ENCODE data around the gene SDF4.

The SDF4 gene

GRCh38 chr1:1228187-1228586 lies 3.6 kb downstream of the SDF4 start:
- H2AFZ ChIP-seq (ENCODE audit: low read depth, low read length) = no peak overlapping the region
- no peak overlapping the region for H3K9ac ChIP-seq (ENCODE audit: low read length)
- H3K4me3 ChIP-seq (ENCODE audit: low read length) = no peak overlapping the region
- no peak overlapping the region for H3K27ac ChIP-seq (ENCODE audit: low read length)
- H3K36me3 ChIP-seq (replicated peaks; ENCODE audit: low read depth, low read length) = peaks cover 38% of the 10 kb centered on the region
- H3K27me3 ChIP-seq (ENCODE audit: low read depth, low read length) = no peaks in the 10 kb centered on the region
- TF ChIP-seq, protein P1, sequence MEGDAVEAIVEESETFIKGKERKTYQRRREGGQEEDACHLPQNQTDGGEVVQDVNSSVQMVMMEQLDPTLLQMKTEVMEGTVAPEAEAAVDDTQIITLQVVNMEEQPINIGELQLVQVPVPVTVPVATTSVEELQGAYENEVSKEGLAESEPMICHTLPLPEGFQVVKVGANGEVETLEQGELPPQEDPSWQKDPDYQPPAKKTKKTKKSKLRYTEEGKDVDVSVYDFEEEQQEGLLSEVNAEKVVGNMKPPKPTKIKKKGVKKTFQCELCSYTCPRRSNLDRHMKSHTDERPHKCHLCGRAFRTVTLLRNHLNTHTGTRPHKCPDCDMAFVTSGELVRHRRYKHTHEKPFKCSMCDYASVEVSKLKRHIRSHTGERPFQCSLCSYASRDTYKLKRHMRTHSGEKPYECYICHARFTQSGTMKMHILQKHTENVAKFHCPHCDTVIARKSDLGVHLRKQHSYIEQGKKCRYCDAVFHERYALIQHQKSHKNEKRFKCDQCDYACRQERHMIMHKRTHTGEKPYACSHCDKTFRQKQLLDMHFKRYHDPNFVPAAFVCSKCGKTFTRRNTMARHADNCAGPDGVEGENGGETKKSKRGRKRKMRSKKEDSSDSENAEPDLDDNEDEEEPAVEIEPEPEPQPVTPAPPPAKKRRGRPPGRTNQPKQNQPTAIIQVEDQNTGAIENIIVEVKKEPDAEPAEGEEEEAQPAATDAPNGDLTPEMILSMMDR (IDR thresholded peaks at IDR 0.05; ENCODE audit: low read depth, low read length) = no peak
- no peak overlapping the region for H3K4me2 ChIP-seq (ENCODE audit: low read length)
- H3K9me3 ChIP-seq (ENCODE audit: insufficient read depth, low read length) = no peaks in the 10 kb centered on the region
- H3K4me1 ChIP-seq (ENCODE audit: low read length) = peaks cover 13% of the 10 kb centered on the region
- peaks cover 82% of the 10 kb centered on the region for H3K79me2 ChIP-seq (ENCODE audit: low read length)
- 0 out of 2 replicates have a peak, but pooled peaks cover 2% of the 10 kb centered on the region for H4K20me1 ChIP-seq (ENCODE audit: insufficient read depth, low read length)

DNA sequence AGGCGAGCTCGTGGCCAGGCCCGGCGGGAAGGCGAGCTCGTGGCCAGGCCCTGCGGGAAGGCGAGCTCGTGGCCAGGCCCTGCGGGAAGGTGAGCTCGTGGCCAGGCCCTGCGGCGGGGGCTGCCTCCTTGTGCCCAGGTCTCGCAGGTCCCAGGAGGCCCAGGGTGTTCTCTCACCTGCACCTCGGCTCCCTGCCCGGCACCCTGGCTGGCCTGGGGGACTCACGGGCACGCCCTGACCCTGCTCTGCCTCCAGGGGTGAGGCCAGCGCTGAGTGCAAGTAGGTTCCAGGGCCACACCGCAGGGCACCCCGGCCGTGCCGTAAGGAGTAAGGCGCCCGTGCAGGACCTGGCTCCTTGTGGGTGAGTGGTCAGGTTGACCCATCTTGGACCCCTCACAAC lies 4.4 kb downstream of the SDF4 start:
- H3K79me2 ChIP-seq (ENCODE audit: low read length) = peaks cover 74% of the 10 kb centered on the region
- no peak overlapping the region for H3K4me2 ChIP-seq (ENCODE audit: low read length)
- no peaks in the 10 kb centered on the region for H3K27me3 ChIP-seq (ENCODE audit: low read depth, low read length)
- peaks cover 8% of the 10 kb centered on the region; the same call in 1 of the 2 replicates for H3K4me1 ChIP-seq (ENCODE audit: low read length)
- no peak overlapping the region for H3K4me3 ChIP-seq (ENCODE audit: low read length)
- no peak overlapping the region for H3K9ac ChIP-seq (ENCODE audit: low read length)
- H2AFZ ChIP-seq (ENCODE audit: low read depth, low read length) = no peak overlapping the region
- H3K36me3 ChIP-seq (replicated peaks; ENCODE audit: low read depth, low read length) = peaks cover 41% of the 10 kb centered on the region
- no peak overlapping the region for H3K27ac ChIP-seq (ENCODE audit: low read length)
- no peaks in the 10 kb centered on the region for H3K9me3 ChIP-seq (ENCODE audit: insufficient read depth, low read length)
- 0 out of 2 replicates have a peak, but pooled peaks cover 2% of the 10 kb centered on the region for H4K20me1 ChIP-seq (ENCODE audit: insufficient read depth, low read length)
- TF ChIP-seq, protein P1 (IDR thresholded peaks at IDR 0.05; ENCODE audit: low read depth, low read length) = no peak
- TF ChIP-seq EZH2phosphoT487 (IDR thresholded peaks at IDR 0.05; ENCODE audit: low read depth) = no peak

DNA sequence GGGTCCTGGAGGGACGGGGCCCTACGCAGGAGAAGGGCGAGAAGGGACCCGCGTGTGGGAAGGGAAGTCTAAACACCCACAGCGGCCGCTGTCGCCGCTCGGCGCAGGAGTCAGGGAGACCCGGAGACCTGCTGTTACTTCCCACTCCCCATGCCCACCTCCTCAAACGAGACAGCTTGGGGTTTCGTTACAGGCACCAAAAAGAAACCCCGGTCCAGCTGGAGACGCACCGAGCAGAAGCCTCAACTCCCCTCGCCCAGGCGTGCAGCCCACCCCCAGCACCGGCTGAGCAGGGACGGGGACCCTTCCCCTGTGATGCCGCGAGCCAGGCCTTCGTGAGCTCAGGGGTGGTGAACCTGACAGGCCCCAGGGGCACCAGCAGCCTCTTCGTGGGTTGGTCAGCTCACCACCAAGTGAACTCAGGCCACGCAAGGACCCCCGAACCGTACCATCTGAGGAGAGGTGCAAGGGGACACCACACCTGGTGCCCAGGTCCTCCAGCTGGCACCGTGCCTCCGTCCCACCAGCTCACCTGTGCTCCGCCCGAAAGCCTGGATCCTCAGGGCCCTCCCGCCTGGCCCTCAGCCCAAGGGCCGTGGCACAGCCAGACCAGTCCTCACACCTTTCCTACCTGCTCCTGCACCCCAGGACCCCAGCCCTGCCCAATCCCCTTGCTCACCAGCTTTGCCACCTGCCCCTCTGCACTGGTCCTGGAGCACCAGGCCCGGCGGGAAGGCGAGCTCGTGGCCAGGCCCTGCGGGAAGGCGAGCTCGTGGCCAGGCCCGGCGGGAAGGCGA lies 5.0 kb downstream of the SDF4 start:
- TF ChIP-seq EZH2phosphoT487 (IDR thresholded peaks at IDR 0.05; ENCODE audit: low read depth) = no peak
- TF ChIP-seq, protein P1 (IDR thresholded peaks at IDR 0.05; ENCODE audit: low read depth, low read length) = no peak
- Histone ChIP-seq H3K27me3 (ENCODE audit: low read depth, low read length) (no peaks in the 10 kb centered on the region), H4K20me1 (ENCODE audit: insufficient read depth, low read length) (0 out of 2 replicates have a peak, but pooled peaks cover 2% of the 10 kb centered on the region), H3K4me3 (ENCODE audit: low read length) (no peak overlapping the region), H3K4me2 (ENCODE audit: low read length) (no peak overlapping the region), H3K9me3 (ENCODE audit: insufficient read depth, low read length) (no peaks in the 10 kb centered on the region), H3K27ac (ENCODE audit: low read length) (no peak overlapping the region), H2AFZ (ENCODE audit: low read depth, low read length) (no peak overlapping the region), H3K36me3 (replicated peaks; ENCODE audit: low read depth, low read length) (peaks cover 42% of the 10 kb centered on the region), H3K4me1 (ENCODE audit: low read length) (peaks cover 8% of the 10 kb centered on the region; the same call in 1 of the 2 replicates), H3K9ac (ENCODE audit: low read length) (no peak overlapping the region), H3K79me2 (ENCODE audit: low read length) (peaks cover 72% of the 10 kb centered on the region)

DNA sequence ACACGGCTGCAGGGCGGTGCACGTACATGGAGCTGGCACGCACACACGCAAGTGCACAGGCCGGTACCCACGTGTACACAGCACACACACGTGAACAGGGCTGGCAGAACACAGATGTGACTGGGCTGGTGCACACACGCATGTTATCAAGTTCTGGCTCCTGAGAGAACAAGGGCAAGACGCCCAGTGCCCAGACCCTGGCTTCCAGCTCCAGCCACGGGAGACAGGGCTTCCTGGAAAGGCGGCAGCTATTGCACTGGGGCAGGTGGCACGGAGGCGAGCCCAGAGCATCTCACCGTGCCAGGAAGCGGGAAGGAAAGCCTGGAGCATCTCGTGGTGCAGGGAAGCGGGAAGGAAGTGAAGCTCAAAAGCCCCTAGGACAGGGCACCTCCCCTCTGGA lies 5.9 kb downstream of the SDF4 start:
- H2AFZ ChIP-seq (ENCODE audit: low read depth, low read length) = no peak overlapping the region
- no peaks in the 10 kb centered on the region for H3K9me3 ChIP-seq (ENCODE audit: insufficient read depth, low read length)
- H3K27me3 ChIP-seq (ENCODE audit: low read depth, low read length) = no peaks in the 10 kb centered on the region
- TF ChIP-seq EZH2phosphoT487 (IDR thresholded peaks at IDR 0.05; ENCODE audit: low read depth) = no peak
- TF ChIP-seq, protein P1 (IDR thresholded peaks at IDR 0.05; ENCODE audit: low read depth, low read length) = no peak
- H4K20me1 ChIP-seq (ENCODE audit: insufficient read depth, low read length) = 0 out of 2 replicates have a peak, but pooled peaks cover 2% of the 10 kb centered on the region
- no peak overlapping the region for H3K4me2 ChIP-seq (ENCODE audit: low read length)
- H3K9ac ChIP-seq (ENCODE audit: low read length) = no peak overlapping the region
- H3K4me3 ChIP-seq (ENCODE audit: low read length) = no peak overlapping the region
- H3K79me2 ChIP-seq (ENCODE audit: low read length) = peaks cover 64% of the 10 kb centered on the region
- peaks cover 8% of the 10 kb centered on the region; the same call in 1 of the 2 replicates for H3K4me1 ChIP-seq (ENCODE audit: low read length)
- no peak overlapping the region for H3K27ac ChIP-seq (ENCODE audit: low read length)
- peaks cover 42% of the 10 kb centered on the region for H3K36me3 ChIP-seq (replicated peaks; ENCODE audit: low read depth, low read length)

Data from OCI-LY3 (cell line).